SK-N-MC (cell line): ENCODE measurements around the gene USP17L10.
"Not testable (repeated sequence)": the region's sequence is repeated elsewhere in the genome, so short reads cannot be mapped to it uniquely, and the experiment has no call there.

ENCODE experiments used
- EZH2 ChIP-seq: fragments of 200-600 bp; sonication (generic); IDR thresholded peaks from one replicate; pipeline ENCODE4 v1.6.1; 2017; ENCODE audit warnings: antibody characterized with exemption
- POLR2AphosphoS5 ChIP-seq: IDR thresholded peaks from 2 replicates; pipeline ENCODE4 v1.6.1; 2012; ENCODE audit warnings: mild to moderate bottlenecking, low read depth, low read length, borderline replicate concordance

- TF ChIP-seq EZH2, POLR2AphosphoS5: not testable (repeated sequence)
Measured at GRCh38 chr4:9214701-9215100, 4.2 kb downstream of the USP17L10 start.
